CD4-positive, alpha-beta T cell treated with Interleukin-21 for 1 hour (primary cell): ENCODE measurements around the gene LPP.
A peak's percentile ranks its signal among the peaks of the same experiment; 100 is the strongest.

Experiments used
- DNase-seq: peaks from one replicate; pipeline ENCODE4 v3.0.0-alpha.2; 2020

Gene LPP

DNA sequence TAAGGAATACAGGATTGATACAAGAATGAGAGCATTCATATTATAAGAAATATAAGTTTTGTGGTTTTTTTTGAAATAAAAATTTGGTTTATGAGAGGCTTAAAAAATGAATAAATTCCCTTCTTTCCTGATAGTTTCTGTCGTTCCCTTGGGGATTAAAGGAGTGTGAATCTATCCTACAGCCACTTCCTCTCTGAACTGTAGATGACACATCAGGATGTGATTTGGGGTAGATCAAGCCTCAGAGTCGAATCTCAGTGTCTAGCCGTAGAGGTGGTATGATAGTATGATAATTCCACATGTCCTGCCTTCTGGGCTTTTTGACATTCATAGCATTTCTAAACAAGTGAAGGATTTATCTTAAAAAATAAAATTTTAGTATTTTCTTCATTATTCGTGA, 343.1 kb downstream of the LPP start:
- DNase-seq: no peak

GRCh38 chr3:188503647-188504046, 349.7 kb downstream of the LPP start:
- DNase-seq: no peak

- DNase-seq: no peak
Observed at GRCh38 chr3:188505151-188505550, 351.2 kb downstream of the LPP start.

- DNase-seq: no peak
Observed at GRCh38 chr3:188505911-188506310, 352.0 kb downstream of the LPP start.

GRCh38 chr3:188506446-188506845, 352.5 kb downstream of the LPP start:
- DNase-seq: no peak

DNA sequence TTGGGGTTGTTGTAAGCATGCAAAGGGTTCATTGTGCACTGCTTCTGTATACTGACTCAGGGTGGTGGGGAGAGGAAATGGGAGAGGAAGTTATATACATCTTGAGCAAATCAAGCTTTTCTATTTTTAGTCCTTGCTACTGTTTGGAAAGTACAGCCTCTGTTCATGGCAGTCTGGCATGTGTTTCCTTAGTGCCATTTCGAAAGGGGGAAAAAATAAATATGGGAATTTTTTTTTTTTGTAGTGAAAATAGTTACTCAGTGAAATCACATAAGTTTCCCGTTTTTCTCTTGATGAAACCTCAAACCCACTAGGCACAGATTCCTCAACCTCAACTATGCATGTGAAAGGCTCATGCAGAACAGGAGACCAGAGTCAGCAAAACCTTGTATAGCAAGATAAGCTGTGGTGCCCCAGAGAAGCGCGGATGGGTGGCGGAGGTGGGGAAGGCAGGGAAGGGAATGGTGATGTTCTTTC, 353.3 kb downstream of the LPP start:
- peak; percentile 8 for DNase-seq

DNA sequence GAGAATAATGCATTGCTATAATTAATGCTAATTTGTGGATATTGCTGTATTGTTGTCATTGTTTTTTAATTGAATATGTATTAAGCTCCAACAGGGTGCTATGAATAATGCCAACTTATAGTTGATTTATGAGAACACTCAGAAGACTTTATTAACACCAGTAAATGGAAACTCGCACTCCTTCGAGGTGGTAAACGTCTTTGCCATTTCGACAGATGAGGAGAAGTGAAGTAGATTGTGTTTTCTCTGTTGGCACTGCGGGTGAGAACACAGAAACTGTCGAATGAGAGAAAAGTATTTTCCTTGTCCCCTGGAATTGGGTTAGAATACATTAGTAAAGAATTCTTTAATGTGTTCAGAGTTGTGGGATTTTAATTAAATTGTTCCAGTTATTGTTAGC, 354.5 kb downstream of the LPP start:
- DNase-seq: no peak

GRCh38 chr3:188509316-188509715, 355.4 kb downstream of the LPP start:
- no peak for DNase-seq

GRCh38 chr3:188510366-188510765, 356.4 kb downstream of the LPP start:
- no peak for DNase-seq

DNA sequence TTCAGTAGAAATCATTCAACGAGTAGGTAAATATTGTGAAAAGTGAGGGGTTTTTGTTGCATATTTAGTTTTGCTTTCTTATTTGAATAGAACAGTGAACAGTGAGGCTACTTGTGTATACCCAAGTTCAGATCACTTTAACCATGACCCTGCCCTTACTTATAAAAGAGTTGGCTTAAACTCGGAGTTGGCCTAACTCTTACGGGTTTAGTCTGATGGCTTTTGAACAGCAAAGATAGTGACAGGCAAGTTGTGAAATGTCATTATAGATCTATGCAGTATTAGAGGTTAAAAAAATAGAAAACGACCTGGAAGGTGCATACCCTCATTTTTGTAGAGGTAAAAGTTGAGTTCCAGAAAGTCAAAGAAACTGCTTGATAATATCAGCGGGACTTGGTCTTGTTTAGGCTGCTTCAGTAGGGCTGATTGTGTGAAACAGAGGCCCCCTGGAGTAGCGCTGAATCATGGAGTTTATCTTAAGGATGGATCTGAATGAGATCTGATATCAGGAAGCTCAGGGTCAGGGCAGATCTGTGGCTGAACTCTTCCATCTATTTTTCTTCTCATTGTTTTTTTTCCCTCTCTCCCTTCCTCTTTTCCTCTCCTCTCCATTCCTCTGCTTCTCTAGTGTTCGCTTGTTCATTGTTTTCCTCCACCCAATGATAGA, 359.8 kb downstream of the LPP start:
- no peak for DNase-seq

DNA sequence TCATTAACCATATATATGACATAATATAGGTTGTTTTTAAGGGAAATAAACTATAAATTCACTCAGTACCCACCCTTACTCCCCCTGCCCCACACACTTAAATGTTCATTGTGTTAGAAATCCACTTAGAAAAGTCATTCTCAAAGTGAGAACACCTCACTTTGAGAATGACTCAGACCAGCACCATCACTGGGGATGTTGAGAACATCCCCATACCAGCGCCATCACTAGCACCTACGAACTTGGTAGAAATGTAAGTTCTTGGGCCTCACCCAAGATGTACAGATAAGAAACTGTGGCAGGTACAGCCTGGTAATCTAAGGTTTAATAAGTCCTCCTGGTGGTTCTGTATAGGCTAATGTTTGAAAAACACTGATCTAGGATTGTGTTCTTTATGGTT, 362.6 kb downstream of the LPP start:
- no peak for DNase-seq

DNA sequence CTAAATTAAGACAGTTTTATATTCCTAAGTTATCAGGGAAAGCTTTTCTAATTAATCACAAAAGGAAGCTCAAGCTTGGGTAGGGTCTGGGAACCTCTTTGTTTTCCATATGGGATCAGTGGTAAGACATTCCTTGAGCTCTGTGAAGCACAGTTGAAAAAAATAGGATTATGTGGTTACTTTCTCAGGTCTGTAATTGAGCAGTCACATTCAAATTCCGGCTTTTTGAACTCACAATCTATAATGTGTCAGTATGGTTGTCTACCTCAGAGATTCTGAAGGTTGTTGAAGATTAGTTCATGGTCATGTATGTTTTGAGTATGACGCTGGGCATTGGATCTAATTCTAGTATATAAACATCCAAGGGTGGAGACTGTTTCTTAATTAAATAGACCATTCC, 364.5 kb downstream of the LPP start:
- DNase-seq: no peak

DNA sequence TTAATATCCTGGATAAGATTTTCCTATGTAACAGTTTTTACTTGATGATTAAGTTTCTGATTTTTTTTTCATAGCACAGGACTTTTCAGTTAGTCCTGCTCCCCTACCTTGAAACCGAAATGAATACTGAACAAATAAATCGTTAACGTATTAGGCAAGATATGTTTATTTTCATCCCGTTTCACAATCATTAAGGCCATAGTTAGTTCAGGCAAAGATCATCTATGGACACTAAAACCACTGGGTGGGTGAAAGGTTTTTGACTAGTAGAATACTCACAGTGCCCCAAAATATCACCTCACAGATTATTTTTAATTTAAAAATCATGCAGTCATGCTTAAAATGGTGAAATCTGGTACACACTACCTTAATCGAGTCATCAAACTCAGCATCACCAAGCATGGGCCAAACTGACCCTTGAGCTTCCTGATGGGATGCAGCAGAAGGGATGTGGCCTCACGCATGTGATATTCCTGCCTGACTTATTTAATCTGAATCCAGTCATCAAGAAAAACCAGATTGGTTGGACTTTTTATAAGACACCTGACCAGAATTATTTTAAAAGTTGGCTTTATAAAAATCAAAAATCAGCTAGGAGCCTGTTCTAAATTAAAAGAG, 365.0 kb downstream of the LPP start:
- no peak for DNase-seq

DNA sequence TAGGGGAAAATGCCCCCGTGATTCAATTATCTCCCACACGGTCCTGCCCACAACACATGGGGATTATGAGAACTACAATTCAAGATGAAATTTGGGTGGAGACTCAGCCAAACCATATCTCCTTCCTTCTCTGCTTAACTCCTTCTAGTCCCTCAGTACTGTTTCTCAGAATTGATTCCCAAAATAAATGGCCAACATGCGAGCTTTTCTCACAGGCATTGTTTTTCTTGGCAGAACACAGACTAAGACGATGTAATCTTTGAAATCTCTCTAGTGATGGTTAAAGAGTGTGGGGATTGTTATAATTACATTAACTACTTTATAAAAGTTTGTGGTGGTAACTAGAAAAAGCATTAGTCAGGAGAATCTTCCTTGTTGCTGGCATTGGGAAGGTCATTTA, 366.5 kb downstream of the LPP start:
- no peak for DNase-seq

DNA sequence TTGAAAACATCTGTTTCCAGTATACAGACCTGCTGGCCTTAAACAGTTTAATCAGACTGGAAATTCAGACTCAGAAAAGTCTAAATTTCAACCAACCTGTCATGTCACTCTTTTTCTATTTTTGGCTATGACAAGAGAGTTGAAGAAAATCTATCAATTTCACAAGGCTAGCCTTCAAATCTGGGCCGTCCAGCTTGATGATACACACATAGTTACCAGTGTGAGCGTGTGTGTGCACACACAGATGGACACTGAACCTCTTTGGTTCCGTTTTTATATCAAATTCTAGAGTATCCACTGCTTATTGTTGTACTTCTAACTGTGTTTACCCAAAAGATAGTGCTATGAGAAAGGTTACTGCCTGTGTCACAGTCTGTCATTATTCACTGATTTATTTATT, 368.2 kb downstream of the LPP start:
- DNase-seq: no peak

DNA sequence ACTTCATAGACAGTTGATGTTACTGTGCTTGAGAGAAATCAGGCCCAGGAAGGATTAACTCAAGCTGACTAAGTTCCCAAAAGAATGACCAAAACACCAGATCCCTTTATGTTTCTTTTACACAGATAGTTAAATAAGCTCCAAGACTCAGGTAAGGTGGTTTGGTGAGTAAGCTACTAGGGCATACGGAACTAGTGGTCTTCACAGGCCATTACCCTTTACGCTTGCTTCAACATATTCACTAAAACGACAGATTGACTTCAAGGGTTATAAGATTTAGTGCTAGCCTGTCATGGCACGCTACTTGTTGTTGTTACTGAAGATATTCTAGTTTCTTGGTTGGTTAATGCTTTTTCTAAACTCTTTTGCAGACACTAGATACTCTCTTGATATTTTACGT, 369.3 kb downstream of the LPP start:
- no peak for DNase-seq

DNA sequence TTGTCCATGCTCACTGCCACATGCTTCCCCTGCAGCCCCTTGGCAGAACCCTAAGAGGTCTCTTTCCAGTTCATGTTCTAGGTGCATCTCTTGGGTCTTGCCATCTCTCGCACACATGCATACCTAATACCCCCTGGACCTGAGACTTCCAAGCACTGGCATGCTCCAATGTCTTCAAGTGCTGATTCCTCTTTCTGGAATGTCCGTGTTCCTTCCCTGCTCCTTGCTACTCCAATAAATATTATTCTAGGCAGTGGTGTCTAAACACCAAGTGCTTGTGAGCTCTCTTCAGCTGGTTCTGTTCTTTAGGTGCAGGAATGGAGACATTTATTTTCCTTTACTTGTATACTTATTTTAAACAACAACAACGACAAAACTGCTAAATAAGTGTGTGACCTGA, 370.1 kb downstream of the LPP start:
- DNase-seq: no peak

DNA sequence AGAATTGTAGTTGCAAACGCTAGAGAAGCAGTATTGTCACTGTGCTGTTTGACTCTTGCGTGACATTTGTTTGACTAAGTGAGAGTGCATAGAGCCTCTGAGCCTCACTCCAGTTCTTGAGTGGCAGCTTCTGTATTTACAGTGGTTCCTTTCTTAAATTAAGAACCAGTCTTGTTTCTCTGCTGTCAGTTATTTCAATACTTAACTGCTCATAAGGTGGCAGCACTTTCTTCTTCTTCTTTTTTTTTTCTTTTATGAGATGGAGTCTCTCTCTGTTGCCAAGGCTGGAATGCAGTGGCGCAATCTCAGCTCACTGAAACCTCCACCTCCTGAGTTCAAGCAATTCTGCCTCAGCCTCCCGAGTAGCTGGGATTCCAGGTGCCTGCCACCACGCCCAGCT, 372.1 kb downstream of the LPP start:
- no peak for DNase-seq

DNA sequence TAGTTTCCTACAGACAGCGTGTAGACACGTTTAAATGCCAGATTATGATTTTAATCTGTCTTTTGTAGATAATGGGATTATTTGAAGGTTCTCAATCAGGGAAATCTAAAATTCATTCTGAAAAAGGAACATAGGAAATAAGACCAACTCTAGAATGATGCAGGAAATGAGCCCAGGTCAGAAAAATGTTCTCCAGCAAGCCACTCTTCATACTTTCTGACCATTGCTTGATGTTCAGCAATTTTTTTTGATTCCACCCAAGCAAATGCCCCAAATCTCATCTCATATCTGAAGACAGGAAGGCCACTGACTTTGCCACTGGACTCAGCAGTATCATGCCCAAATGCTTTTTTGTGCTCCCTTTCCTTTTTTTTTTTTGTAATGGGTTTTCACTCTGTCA, 373.4 kb downstream of the LPP start:
- DNase-seq: no peak

- DNase-seq: no peak
Observed at GRCh38 chr3:188528396-188528795, 374.4 kb downstream of the LPP start.

DNA sequence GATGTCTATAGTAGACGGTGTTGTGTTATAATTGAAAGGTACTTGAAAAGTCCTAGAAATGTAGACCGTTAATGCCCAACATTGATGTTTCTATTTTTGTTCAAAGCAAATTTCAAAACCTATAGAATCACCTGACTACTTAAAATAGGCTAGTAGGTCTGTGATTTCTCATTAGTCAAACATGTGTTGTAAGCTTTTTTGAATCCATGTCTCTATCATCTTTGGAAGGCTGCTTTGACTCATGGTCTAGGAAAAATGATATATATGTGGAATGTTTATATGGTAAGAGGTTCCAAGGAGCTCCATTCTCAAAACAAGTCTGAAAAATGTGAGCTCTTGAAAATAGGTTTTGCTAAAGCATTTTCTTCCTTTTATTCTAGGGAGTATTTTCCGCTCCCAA, 375.3 kb downstream of the LPP start:
- no peak for DNase-seq

DNA sequence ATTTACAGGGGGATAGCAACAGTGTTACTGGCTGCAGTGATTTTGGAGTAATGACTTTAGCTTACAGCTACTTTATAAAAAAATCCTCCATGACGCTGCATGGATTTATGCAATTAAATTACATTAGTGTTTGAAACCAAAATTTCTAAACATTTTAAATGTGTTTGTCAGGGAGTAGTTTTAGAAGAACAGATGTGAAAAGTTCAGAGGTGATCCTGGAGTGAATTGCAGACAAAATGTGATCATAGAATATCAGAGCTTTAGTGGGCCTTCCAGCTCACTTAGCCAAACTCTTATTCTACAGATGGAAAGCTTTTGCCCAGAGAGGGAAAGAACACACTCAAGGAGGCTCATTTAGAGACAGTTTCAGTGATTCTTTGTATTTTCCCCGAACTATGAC, 376.3 kb downstream of the LPP start:
- DNase-seq: no peak

GRCh38 chr3:188531210-188531609, 377.3 kb downstream of the LPP start:
- DNase-seq: no peak

DNA sequence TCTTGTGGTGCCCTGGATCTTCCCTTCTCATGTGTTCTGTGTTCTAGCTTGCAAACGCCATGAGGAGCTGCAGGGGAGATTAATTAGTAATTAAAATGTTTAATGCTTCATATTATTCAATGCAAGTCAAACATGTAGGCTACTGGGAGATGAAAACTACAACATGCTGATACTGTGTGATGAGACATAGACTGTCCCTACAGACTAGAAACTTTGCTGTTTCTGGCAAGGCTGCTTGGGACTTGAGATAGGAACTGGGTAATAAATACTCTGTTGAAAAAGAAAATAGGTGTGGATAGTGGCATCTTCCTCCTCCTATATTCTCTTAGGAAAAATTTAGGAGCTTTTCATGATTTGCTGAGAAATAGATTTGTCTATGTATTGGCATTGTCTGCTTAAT, 379.2 kb downstream of the LPP start:
- no peak for DNase-seq
